ENCODE measurements around the gene RPS18.

DNA sequence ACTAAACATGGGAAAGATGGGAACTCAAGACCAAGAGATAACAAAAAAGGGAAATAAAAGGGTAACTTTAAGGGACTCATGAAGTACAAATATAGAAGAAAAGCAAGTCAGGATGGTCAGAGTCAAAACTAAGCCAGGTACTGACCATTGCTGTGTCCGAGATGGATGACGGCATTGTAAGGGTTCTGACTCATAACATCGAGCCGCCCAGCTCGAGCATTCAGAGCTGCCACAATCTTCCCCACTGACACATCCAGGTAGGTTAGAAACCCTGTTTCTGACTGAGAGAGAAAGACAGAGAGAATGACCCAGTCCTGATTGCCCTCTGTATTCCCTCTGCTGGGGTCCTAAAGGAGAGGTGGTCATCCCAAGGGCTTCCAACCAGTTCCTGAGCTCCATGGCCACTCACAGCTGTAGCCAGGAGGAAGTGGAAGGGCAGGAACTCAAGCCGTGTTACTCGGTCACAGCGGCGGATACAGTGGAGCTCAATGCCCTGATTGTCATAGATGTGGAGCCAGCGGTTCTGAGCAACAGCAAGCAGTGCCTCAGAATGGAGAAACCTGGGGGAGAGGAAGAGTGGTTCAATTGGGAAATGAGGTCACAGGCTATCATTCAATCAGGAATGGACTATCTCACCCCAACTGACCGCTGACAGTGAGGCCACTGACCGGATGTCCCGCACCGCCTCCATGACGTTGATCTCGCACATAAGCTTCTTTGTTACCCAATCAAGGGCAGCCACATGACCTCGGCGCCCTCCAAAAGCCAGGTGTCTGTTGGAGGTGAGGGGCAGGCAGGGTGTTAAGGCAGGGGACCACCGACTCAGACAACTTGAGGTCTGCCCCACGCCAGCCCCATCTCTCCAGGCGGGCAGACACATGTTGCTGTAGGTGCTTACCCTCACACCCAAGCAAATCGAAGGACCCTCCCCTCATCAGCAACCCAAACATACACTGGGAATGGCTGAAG lies 15.4 kb downstream of the RPS18 start:
- TF ChIP-seq, protein P1, sequence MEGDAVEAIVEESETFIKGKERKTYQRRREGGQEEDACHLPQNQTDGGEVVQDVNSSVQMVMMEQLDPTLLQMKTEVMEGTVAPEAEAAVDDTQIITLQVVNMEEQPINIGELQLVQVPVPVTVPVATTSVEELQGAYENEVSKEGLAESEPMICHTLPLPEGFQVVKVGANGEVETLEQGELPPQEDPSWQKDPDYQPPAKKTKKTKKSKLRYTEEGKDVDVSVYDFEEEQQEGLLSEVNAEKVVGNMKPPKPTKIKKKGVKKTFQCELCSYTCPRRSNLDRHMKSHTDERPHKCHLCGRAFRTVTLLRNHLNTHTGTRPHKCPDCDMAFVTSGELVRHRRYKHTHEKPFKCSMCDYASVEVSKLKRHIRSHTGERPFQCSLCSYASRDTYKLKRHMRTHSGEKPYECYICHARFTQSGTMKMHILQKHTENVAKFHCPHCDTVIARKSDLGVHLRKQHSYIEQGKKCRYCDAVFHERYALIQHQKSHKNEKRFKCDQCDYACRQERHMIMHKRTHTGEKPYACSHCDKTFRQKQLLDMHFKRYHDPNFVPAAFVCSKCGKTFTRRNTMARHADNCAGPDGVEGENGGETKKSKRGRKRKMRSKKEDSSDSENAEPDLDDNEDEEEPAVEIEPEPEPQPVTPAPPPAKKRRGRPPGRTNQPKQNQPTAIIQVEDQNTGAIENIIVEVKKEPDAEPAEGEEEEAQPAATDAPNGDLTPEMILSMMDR (IDR thresholded peaks at IDR 0.05; ENCODE audit: insufficient read depth, low read length), result no peak
- TF ChIP-seq GABPA (IDR thresholded peaks at IDR 0.05; ENCODE audit: low read depth) (no peak), POLR2AphosphoS5 (IDR thresholded peaks at IDR 0.05; ENCODE audit: low read depth) (no peak)
